Measurements from ENCODE around the gene TMEM106A. TPM values are rescaled to one million over a fixed set of nuclear protein-coding genes. Genes with fewer than 3 reads are reported as not detected.

TMEM106A gene
- total RNA-seq, 6 experiments from 2014 or later = 3.1 to 8.4 (median 4.5) TPM

DNA sequence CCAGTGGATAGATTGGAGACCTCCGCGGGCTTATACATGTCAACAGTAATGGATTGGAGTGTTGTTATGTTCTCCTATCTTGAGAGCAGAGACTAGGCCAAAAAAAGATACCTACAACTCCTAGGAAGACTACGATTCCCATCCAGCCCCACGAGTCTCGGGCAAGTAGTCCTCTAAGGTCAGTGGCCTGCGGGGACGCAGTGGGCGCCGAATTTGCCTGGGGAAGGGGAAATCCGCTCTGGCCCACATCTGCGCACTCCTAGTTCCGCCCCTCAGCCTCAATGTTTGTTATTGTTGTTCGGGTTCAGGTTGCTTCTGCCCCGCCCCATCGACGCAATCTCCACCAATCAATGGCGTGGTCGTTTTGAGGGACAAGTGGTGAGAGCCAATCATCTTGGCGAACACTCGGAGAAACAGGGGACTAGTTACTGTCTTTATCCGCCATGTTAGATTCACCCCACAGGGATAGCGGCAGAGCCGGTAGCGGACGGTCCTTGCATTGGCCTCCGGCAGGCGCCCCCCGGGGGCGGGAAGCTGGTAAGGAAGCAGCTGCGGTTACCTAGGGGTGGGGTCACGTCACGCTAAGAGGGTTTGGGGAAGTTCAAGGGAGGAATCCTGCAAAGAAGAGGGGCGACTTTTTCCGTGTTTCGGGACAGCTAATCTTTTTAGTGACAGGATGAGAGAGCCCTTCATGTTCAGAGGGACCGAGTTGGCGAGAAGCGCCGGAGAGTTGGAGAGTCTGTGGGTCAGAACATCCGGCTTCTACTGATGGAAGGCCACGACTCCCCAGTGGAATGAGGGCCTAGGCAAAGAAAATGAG, 40.7 kb upstream of the TMEM106A start, which contains the start of gene NBR1:
Gene NBR1, plus strand, starts transcription at position 449 of the 820 bp plus-strand sequence. CDS start 4,586 bp downstream, outside the sequence.
- peak within 1 kb of the TSS; percentile 76 to 85 (median 80) for H3K4me3 ChIP-seq
- intact Hi-C loops (cut with DNase I) = no loop called here
- H3K27me3 ChIP-seq = no peaks in the 10 kb centered on the region
- TF ChIP-seq, protein P1, sequence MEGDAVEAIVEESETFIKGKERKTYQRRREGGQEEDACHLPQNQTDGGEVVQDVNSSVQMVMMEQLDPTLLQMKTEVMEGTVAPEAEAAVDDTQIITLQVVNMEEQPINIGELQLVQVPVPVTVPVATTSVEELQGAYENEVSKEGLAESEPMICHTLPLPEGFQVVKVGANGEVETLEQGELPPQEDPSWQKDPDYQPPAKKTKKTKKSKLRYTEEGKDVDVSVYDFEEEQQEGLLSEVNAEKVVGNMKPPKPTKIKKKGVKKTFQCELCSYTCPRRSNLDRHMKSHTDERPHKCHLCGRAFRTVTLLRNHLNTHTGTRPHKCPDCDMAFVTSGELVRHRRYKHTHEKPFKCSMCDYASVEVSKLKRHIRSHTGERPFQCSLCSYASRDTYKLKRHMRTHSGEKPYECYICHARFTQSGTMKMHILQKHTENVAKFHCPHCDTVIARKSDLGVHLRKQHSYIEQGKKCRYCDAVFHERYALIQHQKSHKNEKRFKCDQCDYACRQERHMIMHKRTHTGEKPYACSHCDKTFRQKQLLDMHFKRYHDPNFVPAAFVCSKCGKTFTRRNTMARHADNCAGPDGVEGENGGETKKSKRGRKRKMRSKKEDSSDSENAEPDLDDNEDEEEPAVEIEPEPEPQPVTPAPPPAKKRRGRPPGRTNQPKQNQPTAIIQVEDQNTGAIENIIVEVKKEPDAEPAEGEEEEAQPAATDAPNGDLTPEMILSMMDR (IDR thresholded peaks at IDR 0.05) = peak in 2 of 4 donors; percentile 15 to 23
- TF ChIP-seq POLR2A (IDR thresholded peaks at IDR 0.05) = peak; percentile 84
- WGBS (ENCODE audit: insufficient coverage, low coverage, low lambda C conversion rate, missing lambda C conversion rate) = under 1% methylated on average over 26 of the region's 41 CpGs
- peak within 1 kb of the TSS; percentile 93 to 98 (median 93) for H3K27ac ChIP-seq
- DNase-seq (peak; percentile 90 to 97 (median 95)), ATAC-seq (peak; percentile 79 to 89 (median 82))
- peaks cover 0 to 44% (median 18%) of the 10 kb centered on the region in 4 donors for H3K4me1 ChIP-seq
- no peaks in the 10 kb centered on the region for H3K36me3 ChIP-seq
- no peaks in the 10 kb centered on the region for H3K9me3 ChIP-seq

- peaks cover 0 to 52% (median 24%) of the 10 kb centered on the region in 4 donors for H3K4me1 ChIP-seq
- H3K36me3 ChIP-seq = peaks cover 0 to under 1% (median 0%) of the 10 kb centered on the region in 4 donors
- H3K27me3 ChIP-seq = no peaks in the 10 kb centered on the region
- ATAC-seq (peak in 1 of 4 donors; percentile 22), DNase-seq (no peak)
- peak overlapping the region; percentile 76 to 85 (median 80) for H3K4me3 ChIP-seq
- no peaks in the 10 kb centered on the region for H3K9me3 ChIP-seq
- intact Hi-C loops (cut with DNase I) = no loop called here
- TF ChIP-seq POLR2A (IDR thresholded peaks at IDR 0.05) = no peak
- TF ChIP-seq, protein P1 (IDR thresholded peaks at IDR 0.05) = peak; percentile 18 to 30 (median 24)
- H3K27ac ChIP-seq = peak overlapping the region; percentile 93 to 98 (median 93)
- under 1% methylated on average over 12 of the region's 12 CpGs for WGBS (ENCODE audit: insufficient coverage, low coverage, low lambda C conversion rate, missing lambda C conversion rate)
Measured at GRCh38 chr17:43171586-43172487, 39.8 kb upstream of the TMEM106A start.

- Histone ChIP-seq H3K9me3 (no peaks in the 10 kb centered on the region), H3K27me3 (no peaks in the 10 kb centered on the region), H3K4me3 (no peak overlapping the region), H3K27ac (peak overlapping the region; percentile 12 to 65 (median 27)), H3K36me3 (peaks cover 0 to 32% (median 9%) of the 10 kb centered on the region in 4 donors), H3K4me1 (peaks cover 0 to 60% (median 32%) of the 10 kb centered on the region in 4 donors)
- WGBS (ENCODE audit: insufficient coverage, low coverage, low lambda C conversion rate, missing lambda C conversion rate) = 73% methylated on average over 4 of the region's 4 CpGs
- intact Hi-C loops (cut with DNase I) = no loop called here
- ATAC-seq = no peak
- TF ChIP-seq, protein P1 (IDR thresholded peaks at IDR 0.05) = no peak
- no peak for TF ChIP-seq POLR2A (IDR thresholded peaks at IDR 0.05)
- no peak for DNase-seq
Measured at GRCh38 chr17:43175213-43176118, 36.2 kb upstream of the TMEM106A start.
